HG03039 (cell line): Measurements from ENCODE around the gene EFCAB7.

ENCODE experiments used
- ATAC-seq: cut with Tn5 transposase; IDR thresholded peaks from one replicate; pipeline ENCODE4 v1.9.1; 2021; ENCODE audit warnings: mild to moderate bottlenecking, moderate library complexity; ENCODE audit not compliant: unreplicated experiment

EFCAB7 gene

GRCh38 chr1:63601463-63601862 lies 78.1 kb downstream of the EFCAB7 start:
- ATAC-seq = no peak

GRCh38 chr1:63601912-63602311 lies 78.6 kb downstream of the EFCAB7 start:
- no peak for ATAC-seq

- no peak for ATAC-seq
These were observed 79.3 kb downstream of the EFCAB7 start for GRCh38 chr1:63602629-63603028.

GRCh38 chr1:63603810-63604209 lies 80.5 kb downstream of the EFCAB7 start:
- no peak for ATAC-seq

GRCh38 chr1:63607322-63607721 lies 84.0 kb downstream of the EFCAB7 start:
- no peak for ATAC-seq

GRCh38 chr1:63611231-63611630 lies 87.9 kb downstream of the EFCAB7 start:
- no peak for ATAC-seq

GRCh38 chr1:63612564-63612963 lies 89.2 kb downstream of the EFCAB7 start:
- no peak for ATAC-seq

GRCh38 chr1:63612971-63613370 lies 89.6 kb downstream of the EFCAB7 start:
- no peak for ATAC-seq

- peak; percentile 54 for ATAC-seq
These were observed 92.6 kb downstream of the EFCAB7 start for GRCh38 chr1:63615768-63616420.

- ATAC-seq = no peak
These were observed 94.1 kb downstream of the EFCAB7 start for GRCh38 chr1:63617450-63617849.

GRCh38 chr1:63618011-63618410 lies 94.7 kb downstream of the EFCAB7 start:
- no peak for ATAC-seq

GRCh38 chr1:63619558-63619957 lies 96.2 kb downstream of the EFCAB7 start:
- ATAC-seq = no peak

- ATAC-seq = no peak
These were observed 97.3 kb downstream of the EFCAB7 start for GRCh38 chr1:63620671-63621070.

GRCh38 chr1:63621075-63621474 lies 97.8 kb downstream of the EFCAB7 start:
- ATAC-seq = no peak

- ATAC-seq = no peak
These were observed 98.4 kb downstream of the EFCAB7 start for GRCh38 chr1:63621698-63622097.
